ENCODE measurements around the gene RUFY3. TPM values are rescaled to one million over a fixed set of nuclear protein-coding genes. Genes with fewer than 3 reads are reported as not detected.

The RUFY3 gene
- total RNA-seq, 1 experiment from 2014 or later = 29.6 TPM

GRCh38 chr4:70754470-70754869, 32.7 kb downstream of the RUFY3 start:
- Histone ChIP-seq H3K4me3 (ENCODE audit: low read depth in 2 of 2, low read length in 2 of 2) (no peak overlapping the region), H3K27me3 (ENCODE audit: control insufficient read depth, insufficient read depth, low read length) (no peaks in the 10 kb centered on the region), H3K36me3 (ENCODE audit: control insufficient read depth, insufficient read depth, low read length) (no peaks in the 10 kb centered on the region), H3K4me1 (ENCODE audit: control insufficient read depth, insufficient read depth, low read length) (no peaks in the 10 kb centered on the region), H3K27ac (ENCODE audit: low read length) (no peak overlapping the region), H3K9me3 (ENCODE audit: control insufficient read depth, insufficient read depth, low read depth, low read length) (no peaks in the 10 kb centered on the region)
- no TSS peak for BruUV-seq (replicated peaks)
- ATAC-seq = no peak
- no peak for TF ChIP-seq SIN3A (IDR thresholded peaks at IDR 0.05; ENCODE audit: borderline replicate concordance, insufficient read depth, low read depth, low read length)
- intact Hi-C loops (cut with micrococcal nuclease; ENCODE audit: unreplicated experiment) = no loop called here
- CTCF ChIA-PET = no interaction called here
- in situ Hi-C loops (cut with HindIII; ENCODE audit: low pct_unique_long_range_greater_than_20kb, low sequenced_read_pairs) = no loop called here
- no peak for DNase-seq (ENCODE audit: low read depth, low spot score)
- POLR2A ChIA-PET = interaction anchor here (0.6 kb wide), 1 partner anchor 10 kb away, joined by 6 read pairs; no protein-coding TSS in a partner anchor

- intact Hi-C loops (cut with micrococcal nuclease; ENCODE audit: unreplicated experiment) = no loop called here
- Histone ChIP-seq H3K27me3 (ENCODE audit: control insufficient read depth, insufficient read depth, low read length) (no peaks in the 10 kb centered on the region), H3K9me3 (ENCODE audit: control insufficient read depth, insufficient read depth, low read depth, low read length) (no peaks in the 10 kb centered on the region), H3K4me1 (ENCODE audit: control insufficient read depth, insufficient read depth, low read length) (no peaks in the 10 kb centered on the region), H3K27ac (ENCODE audit: low read length) (no peak overlapping the region), H3K4me3 (ENCODE audit: low read depth in 2 of 2, low read length in 2 of 2) (no peak overlapping the region), H3K36me3 (ENCODE audit: control insufficient read depth, insufficient read depth, low read length) (no peaks in the 10 kb centered on the region)
- CTCF ChIA-PET = no interaction called here
- POLR2A ChIA-PET = interaction anchor here (0.6 kb wide), 1 partner anchor 11 kb away, joined by 6 read pairs; no protein-coding TSS in a partner anchor
- TF ChIP-seq SIN3A (IDR thresholded peaks at IDR 0.05; ENCODE audit: borderline replicate concordance, insufficient read depth, low read depth, low read length) (no peak), CTCF (IDR thresholded peaks at IDR 0.05) (no peak), TCF7L2 (IDR thresholded peaks at IDR 0.05; ENCODE audit: low read depth, low read length) (no peak), REST (IDR thresholded peaks at IDR 0.05; ENCODE audit: insufficient read depth in 1 of 2, low read depth in 2 of 2, low read length in 1 of 2) (no peak), POLR2AphosphoS5 (IDR thresholded peaks at IDR 0.05; ENCODE audit: low read depth, low read length) (no peak)
- in situ Hi-C loops (cut with HindIII; ENCODE audit: low pct_unique_long_range_greater_than_20kb, low sequenced_read_pairs) = no loop called here
- no peak for DNase-seq (ENCODE audit: low read depth, low spot score)
- no TSS peak for BruUV-seq (replicated peaks)
- ATAC-seq = no peak
These were observed 33.4 kb downstream of the RUFY3 start for GRCh38 chr4:70754990-70755688.

- H3K4me1 ChIP-seq (ENCODE audit: control insufficient read depth, insufficient read depth, low read length) = no peaks in the 10 kb centered on the region
- DNase-seq (ENCODE audit: low read depth, low spot score) (no peak), ATAC-seq (no peak)
- ChIA-PET CTCF (no interaction called here), POLR2A (interaction anchor here (0.6 kb wide), 1 partner anchor 47 kb away, joined by 4 read pairs; no protein-coding TSS in a partner anchor)
- no peaks in the 10 kb centered on the region for H3K27me3 ChIP-seq (ENCODE audit: control insufficient read depth, insufficient read depth, low read length)
- TF ChIP-seq SIN3A (IDR thresholded peaks at IDR 0.05; ENCODE audit: borderline replicate concordance, insufficient read depth, low read depth, low read length) = no peak
- no peak for TF ChIP-seq POLR2AphosphoS5 (IDR thresholded peaks at IDR 0.05; ENCODE audit: low read depth, low read length)
- no peak for TF ChIP-seq CTCF (IDR thresholded peaks at IDR 0.05)
- TF ChIP-seq TCF7L2 (IDR thresholded peaks at IDR 0.05; ENCODE audit: low read depth, low read length) = no peak
- TF ChIP-seq REST (IDR thresholded peaks at IDR 0.05; ENCODE audit: insufficient read depth in 1 of 2, low read depth in 2 of 2, low read length in 1 of 2) = no peak
- no peaks in the 10 kb centered on the region for H3K36me3 ChIP-seq (ENCODE audit: control insufficient read depth, insufficient read depth, low read length)
- H3K27ac ChIP-seq (ENCODE audit: low read length) = no peak overlapping the region
- intact Hi-C loops (cut with micrococcal nuclease; ENCODE audit: unreplicated experiment) = no loop called here
- no peak overlapping the region for H3K4me3 ChIP-seq (ENCODE audit: low read depth in 2 of 2, low read length in 2 of 2)
- in situ Hi-C loops (cut with HindIII; ENCODE audit: low pct_unique_long_range_greater_than_20kb, low sequenced_read_pairs) = no loop called here
- no peaks in the 10 kb centered on the region for H3K9me3 ChIP-seq (ENCODE audit: control insufficient read depth, insufficient read depth, low read depth, low read length)
- no TSS peak for BruUV-seq (replicated peaks)
These were observed 37.4 kb downstream of the RUFY3 start for GRCh38 chr4:70759126-70759525.

All from Panc1 (cell line).